Osteoblast (primary cell): ENCODE data around the gene DPP10. TPM values are rescaled to one million over a fixed set of nuclear protein-coding genes. Genes with fewer than 3 reads are reported as not detected.

Experiments
- DNase-seq: peaks from one replicate; pipeline ENCODE4 v3.0.0; 2011; ENCODE audit warnings: low spot score, mixed read lengths; ENCODE audit not compliant: insufficient read length; ENCODE audit errors: missing footprints
- H2AFZ ChIP-seq: 2 replicates; pipeline ENCODE4 v1.6.0; 2011; ENCODE audit warnings: mild to moderate bottlenecking, low read length
- H3K27ac ChIP-seq: 2 replicates; pipeline ENCODE4 v1.5.1; 2011; ENCODE audit warnings: mild to moderate bottlenecking, low read depth, low read length, moderate library complexity
- H3K27me3 ChIP-seq: 2 replicates; pipeline ENCODE4 v1.6.0; 2012; ENCODE audit warnings: mild to moderate bottlenecking, control low read depth, inconsistent platforms, low read length, moderate library complexity; ENCODE audit not compliant: insufficient read depth
- H3K36me3 ChIP-seq: 2 replicates; pipeline ENCODE4 v1.5.1; 2011; ENCODE audit warnings: mild to moderate bottlenecking, low read length, control low read depth, moderate library complexity; ENCODE audit not compliant: insufficient read depth
- H3K4me1 ChIP-seq: 2 replicates; pipeline ENCODE4 v1.5.1; 2011; ENCODE audit warnings: mild to moderate bottlenecking, low read length, control low read depth, moderate library complexity; ENCODE audit not compliant: insufficient read depth
- H3K4me2 ChIP-seq: 2 replicates; pipeline ENCODE4 v1.6.0; 2011; ENCODE audit warnings: mild to moderate bottlenecking, low read length; ENCODE audit not compliant: insufficient read depth
- H3K4me3 ChIP-seq: fragments of 200-600 bp; sonication (generic); 3 replicates; pipeline ENCODE4 v1.5.1; 2012; ENCODE audit warnings: mild to moderate bottlenecking, low read length, inconsistent platforms; ENCODE audit not compliant: insufficient read depth
- H3K79me2 ChIP-seq: 2 replicates; pipeline ENCODE4 v1.6.0; 2012; ENCODE audit warnings: mild to moderate bottlenecking, low read length, control low read depth, inconsistent platforms; ENCODE audit not compliant: insufficient read depth
- H3K9me3 ChIP-seq: 2 replicates; pipeline ENCODE4 v1.5.1; 2011; ENCODE audit warnings: low read depth, low read length, control low read depth
- H4K20me1 ChIP-seq: 2 replicates; pipeline ENCODE4 v1.6.0; 2012; ENCODE audit warnings: mild to moderate bottlenecking, low read length, control low read depth; ENCODE audit not compliant: insufficient read depth
- total RNA-seq: library from RNA; depleted of rRNA; stranded (reverse); fragments of >200 nt; gene quantifications from 2 replicates; pipeline ENCODE4 v1.2.3, GENCODE V29; 2012
- TF ChIP-seq, protein P1 (sequence below): IDR thresholded peaks from 2 replicates; pipeline ENCODE4 v1.5.1; 2011; ENCODE audit warnings: mild to moderate bottlenecking, low read depth, low read length, moderate library complexity; ENCODE audit errors: extremely low read depth

Gene DPP10
- total RNA-seq, 1 donor: not detected

DNA sequence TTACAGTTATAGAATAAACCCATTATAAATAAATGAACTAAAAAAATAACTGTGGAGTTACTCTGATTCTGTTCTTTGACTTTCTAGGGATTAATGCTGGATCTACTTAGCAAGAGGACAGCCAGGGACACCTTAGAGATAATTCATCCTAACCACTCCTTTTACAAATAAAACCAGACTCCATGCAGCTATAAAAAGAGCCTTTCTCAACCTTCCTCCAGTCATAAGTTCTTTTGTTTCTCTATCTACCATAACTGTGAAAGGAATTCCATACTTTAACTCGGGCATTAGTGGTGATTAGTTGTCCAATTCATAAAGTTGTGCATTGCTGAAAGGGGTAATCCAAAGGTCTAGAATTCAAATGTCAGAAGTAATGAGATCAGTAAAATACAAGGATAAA is 682.4 kb downstream of the DPP10 start:
- no peaks in the 10 kb centered on the region for H3K4me1 ChIP-seq
- DNase-seq: no peak
- no peaks in the 10 kb centered on the region for H3K36me3 ChIP-seq
- no peaks in the 10 kb centered on the region for H3K27me3 ChIP-seq
- TF ChIP-seq, protein P1, sequence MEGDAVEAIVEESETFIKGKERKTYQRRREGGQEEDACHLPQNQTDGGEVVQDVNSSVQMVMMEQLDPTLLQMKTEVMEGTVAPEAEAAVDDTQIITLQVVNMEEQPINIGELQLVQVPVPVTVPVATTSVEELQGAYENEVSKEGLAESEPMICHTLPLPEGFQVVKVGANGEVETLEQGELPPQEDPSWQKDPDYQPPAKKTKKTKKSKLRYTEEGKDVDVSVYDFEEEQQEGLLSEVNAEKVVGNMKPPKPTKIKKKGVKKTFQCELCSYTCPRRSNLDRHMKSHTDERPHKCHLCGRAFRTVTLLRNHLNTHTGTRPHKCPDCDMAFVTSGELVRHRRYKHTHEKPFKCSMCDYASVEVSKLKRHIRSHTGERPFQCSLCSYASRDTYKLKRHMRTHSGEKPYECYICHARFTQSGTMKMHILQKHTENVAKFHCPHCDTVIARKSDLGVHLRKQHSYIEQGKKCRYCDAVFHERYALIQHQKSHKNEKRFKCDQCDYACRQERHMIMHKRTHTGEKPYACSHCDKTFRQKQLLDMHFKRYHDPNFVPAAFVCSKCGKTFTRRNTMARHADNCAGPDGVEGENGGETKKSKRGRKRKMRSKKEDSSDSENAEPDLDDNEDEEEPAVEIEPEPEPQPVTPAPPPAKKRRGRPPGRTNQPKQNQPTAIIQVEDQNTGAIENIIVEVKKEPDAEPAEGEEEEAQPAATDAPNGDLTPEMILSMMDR: no peak
- no peak overlapping the region for H3K27ac ChIP-seq
- no peaks in the 10 kb centered on the region for H3K79me2 ChIP-seq
- H3K9me3 ChIP-seq: peaks cover 6% of the 10 kb centered on the region
- H3K4me2 ChIP-seq: no peak overlapping the region
- H3K4me3 ChIP-seq: no peak overlapping the region
- H2AFZ ChIP-seq: no peak overlapping the region
- no peaks in the 10 kb centered on the region for H4K20me1 ChIP-seq

GRCh38 chr2:115129536-115129935 is 687.1 kb downstream of the DPP10 start:
- Histone ChIP-seq H3K4me2 (no peak overlapping the region), H3K36me3 (no peaks in the 10 kb centered on the region), H3K9me3 (peaks cover 4% of the 10 kb centered on the region), H3K27ac (no peak overlapping the region), H3K79me2 (no peaks in the 10 kb centered on the region), H2AFZ (no peak overlapping the region), H3K27me3 (no peaks in the 10 kb centered on the region), H3K4me3 (no peak overlapping the region), H4K20me1 (no peaks in the 10 kb centered on the region), H3K4me1 (no peaks in the 10 kb centered on the region)
- DNase-seq: no peak
- TF ChIP-seq, protein P1: no peak

DNA sequence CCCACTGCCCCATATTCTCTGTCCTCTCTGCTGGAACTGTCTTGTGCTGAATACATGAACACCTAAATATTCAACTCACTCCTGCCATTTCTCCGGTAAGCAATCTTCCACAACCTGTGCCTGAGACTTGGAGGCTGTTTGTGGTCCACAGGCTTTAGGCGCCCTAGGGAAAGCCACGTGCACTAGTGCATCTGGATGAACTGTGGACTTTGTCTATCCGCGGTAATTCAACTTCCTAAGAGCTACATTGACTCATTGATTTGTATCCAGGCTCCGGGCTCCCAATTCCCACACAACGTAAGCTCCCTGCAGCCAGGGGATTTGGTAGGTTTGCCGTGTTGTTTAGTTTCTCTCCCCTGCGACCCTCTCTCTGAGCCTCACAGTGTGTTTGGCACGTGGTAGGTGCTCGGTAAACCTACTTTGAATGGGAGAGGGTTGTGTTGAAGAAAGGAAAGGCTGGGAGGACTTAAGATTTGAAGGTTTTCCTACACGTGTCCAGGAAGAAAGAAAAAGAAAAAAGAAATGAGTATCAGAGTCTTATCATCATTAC is 718.2 kb downstream of the DPP10 start:
- no peak overlapping the region for H3K27ac ChIP-seq
- no peak for DNase-seq
- no peaks in the 10 kb centered on the region for H3K79me2 ChIP-seq
- H2AFZ ChIP-seq: no peak overlapping the region
- H4K20me1 ChIP-seq: no peaks in the 10 kb centered on the region
- H3K9me3 ChIP-seq: no peaks in the 10 kb centered on the region
- no peak overlapping the region for H3K4me3 ChIP-seq
- H3K36me3 ChIP-seq: no peaks in the 10 kb centered on the region
- H3K4me1 ChIP-seq: no peaks in the 10 kb centered on the region
- TF ChIP-seq, protein P1: no peak
- peaks cover 4% of the 10 kb centered on the region for H3K27me3 ChIP-seq
- no peak overlapping the region for H3K4me2 ChIP-seq

GRCh38 chr2:115161081-115161770 is 718.8 kb downstream of the DPP10 start:
- H3K27ac ChIP-seq: no peak overlapping the region
- no peaks in the 10 kb centered on the region for H3K36me3 ChIP-seq
- no peaks in the 10 kb centered on the region for H3K4me1 ChIP-seq
- DNase-seq: no peak
- H2AFZ ChIP-seq: no peak overlapping the region
- H3K4me2 ChIP-seq: no peak overlapping the region
- H3K4me3 ChIP-seq: no peak overlapping the region
- H3K27me3 ChIP-seq: peaks cover 4% of the 10 kb centered on the region
- TF ChIP-seq, protein P1: no peak
- no peaks in the 10 kb centered on the region for H3K9me3 ChIP-seq
- no peaks in the 10 kb centered on the region for H3K79me2 ChIP-seq
- no peaks in the 10 kb centered on the region for H4K20me1 ChIP-seq
